Measurements from ENCODE around the gene ST6GALNAC1. TPM values are rescaled to one million over a fixed set of nuclear protein-coding genes. Genes with fewer than 3 reads are reported as not detected.

The ST6GALNAC1 gene
- total and polyA plus RNA-seq, 12 donors = 1.9 to 7.3 (median 3.5) TPM

- 82 to 83% methylated on average over 11 of the region's 11 CpGs for WGBS, 2 donors
- Histone ChIP-seq H3K36me3 (peaks cover 0 to 25% (median 0%) of the 10 kb centered on the region in 9 donors), H3K27ac (no peak overlapping the region), H3K9me3 (no peaks in the 10 kb centered on the region), H3K4me3 (no peak overlapping the region), H3K4me1 (peaks cover 0 to 8% (median 3%) of the 10 kb centered on the region in 9 donors), H3K27me3 (peaks cover 0 to 4% (median 0%) of the 10 kb centered on the region in 7 donors)
- DNase-seq (no peak), ATAC-seq (no peak)
- intact Hi-C loops (cut with DNase I) = loop anchor here in 5 of 10 donors (5.0 to 10.0 kb wide), 4 partner anchors 62 to 104 kb away; a partner anchor contains a TSS
- no peak for TF ChIP-seq CTCF (IDR thresholded peaks at IDR 0.05)
Observed at GRCh38 chr17:76626442-76626841, 17.1 kb downstream of the ST6GALNAC1 start.

GRCh38 chr17:76625496-76625895 lies 18.1 kb downstream of the ST6GALNAC1 start:
- WGBS, 2 donors = 90 to 95% methylated on average over 6 of the region's 6 CpGs
- no peak overlapping the region for H3K27ac ChIP-seq
- H3K4me1 ChIP-seq = peaks cover 0 to 8% (median 3%) of the 10 kb centered on the region in 9 donors
- no peak overlapping the region for H3K4me3 ChIP-seq
- no peak for TF ChIP-seq CTCF (IDR thresholded peaks at IDR 0.05)
- ATAC-seq (no peak), DNase-seq (no peak)
- H3K27me3 ChIP-seq = peaks cover 0 to 4% (median 0%) of the 10 kb centered on the region in 7 donors
- intact Hi-C loops (cut with DNase I) = loop anchor here in 6 of 10 donors (2.0 to 10.0 kb wide), 6 partner anchors 61 to 103 kb away; a partner anchor contains a TSS
- H3K36me3 ChIP-seq = peaks cover 0 to 25% (median 0%) of the 10 kb centered on the region in 9 donors
- no peaks in the 10 kb centered on the region for H3K9me3 ChIP-seq

- peak; percentile 79 to 94 (median 90) for ATAC-seq
- 25 to 31% methylated on average over 18 of the region's 18 CpGs for WGBS, 2 donors
- intact Hi-C loops (cut with DNase I) = loop anchor here in 9 of 10 donors (1.0 to 10.0 kb wide), 9 partner anchors 59 to 101 kb away; a partner anchor contains a TSS
Observed at GRCh38 chr17:76623271-76624146, 20.0 kb downstream of the ST6GALNAC1 start.

More at GRCh38 chr17:76623271-76624146, 20.0 kb downstream of the ST6GALNAC1 start:
- Histone ChIP-seq H3K36me3 (peaks cover 0 to 21% (median 0%) of the 10 kb centered on the region in 9 donors), H3K4me1 (peaks cover 0 to 8% (median 3%) of the 10 kb centered on the region in 9 donors), H3K4me3 (no peak overlapping the region), H3K27ac (no peak overlapping the region), H3K9me3 (no peaks in the 10 kb centered on the region), H3K27me3 (peaks cover 0 to 4% (median 0%) of the 10 kb centered on the region in 7 donors)
- DNase-seq = peak; percentile 70 to 81
- peak; percentile 93 to 98 (median 96) for TF ChIP-seq CTCF (IDR thresholded peaks at IDR 0.05)

Data from heart right ventricle (tissue), 16 donors.